ENCODE results near the gene KRTAP5-8. TPM values are rescaled to one million over a fixed set of nuclear protein-coding genes. Genes with fewer than 3 reads are reported as not detected.

The KRTAP5-8 gene
- total and polyA plus RNA-seq, 2 experiments from 2014 or later = not detected

GRCh38 chr11:71499546-71499945 is 38.3 kb upstream of the KRTAP5-8 start:
- no peaks in the 10 kb centered on the region for H3K79me2 ChIP-seq (replicated peaks; ENCODE audit: insufficient read depth)
- Mint-ChIP-seq H3K4me1 (peaks cover 4% of the 10 kb centered on the region; the same call in 2 of the 3 replicates), H3K27me3 (ENCODE audit: insufficient read depth, low read depth, poor library complexity) (peaks cover 6% of the 10 kb centered on the region), H3K9me3 (0 out of 3 replicates have a peak, but pooled peaks cover 3% of the 10 kb centered on the region), H3K4me3 (no peak overlapping the region), H3K36me3 (ENCODE audit: low read depth) (peaks cover 41% of the 10 kb centered on the region), H3K27ac (no peak overlapping the region)
- no peaks in the 10 kb centered on the region for H3K4me1 ChIP-seq (ENCODE audit: insufficient read depth)
- no peak for TF ChIP-seq POLR2AphosphoS5 (IDR thresholded peaks at IDR 0.05; ENCODE audit: low read depth)
- no peak for TF ChIP-seq EZH2 (IDR thresholded peaks at IDR 0.05; ENCODE audit: low read depth, unreplicated experiment)
- TF ChIP-seq NANOG (IDR thresholded peaks at IDR 0.05; ENCODE audit: borderline replicate concordance) = no peak
- no peak for TF ChIP-seq JUNB (IDR thresholded peaks at IDR 0.05; ENCODE audit: unreplicated experiment)
- no peak for TF ChIP-seq CREB1 (CRISPR knock-in tag; IDR thresholded peaks at IDR 0.05; ENCODE audit: low read depth)
- TF ChIP-seq ZNF114 (CRISPR knock-in tag; IDR thresholded peaks at IDR 0.05) = no peak
- no peak for TF ChIP-seq ZNF462 (CRISPR knock-in tag; IDR thresholded peaks at IDR 0.05)
- no peak for TF ChIP-seq ETS1 (IDR thresholded peaks at IDR 0.05)
- TF ChIP-seq EZH2phosphoT487 (IDR thresholded peaks at IDR 0.05; ENCODE audit: unreplicated experiment) = no peak
- TF ChIP-seq ZNF331 (CRISPR knock-in tag; IDR thresholded peaks at IDR 0.05; ENCODE audit: low read depth) = no peak
- TF ChIP-seq REST (IDR thresholded peaks at IDR 0.05; ENCODE audit: unreplicated experiment) = no peak
- TF ChIP-seq STAT1 (IDR thresholded peaks at IDR 0.05; ENCODE audit: unreplicated experiment) = no peak
- no peak for TF ChIP-seq CTCF (conservative IDR thresholded peaks at IDR 0.05; ENCODE audit: low read depth in 2 of 2)
- no peak overlapping the region for H3K4me2 ChIP-seq
- no peaks in the 10 kb centered on the region for H3K9me2 ChIP-seq (ENCODE audit: insufficient read depth)
- H4K20me1 ChIP-seq (replicated peaks; ENCODE audit: insufficient read depth) = no peaks in the 10 kb centered on the region; the same call in 1 of the 2 replicates
- no peak overlapping the region for H2AFZ ChIP-seq
- H3K36me3 ChIP-seq (ENCODE audit: insufficient read depth) = peaks cover 8% of the 10 kb centered on the region; the same call in 1 of the 2 replicates
- H3F3A ChIP-seq (replicated peaks; ENCODE audit: low read depth) = no peaks in the 10 kb centered on the region
- H3K27ac ChIP-seq (ENCODE audit: low read depth) = no peak overlapping the region
- H3K4me3 ChIP-seq = no peak overlapping the region
- DNase-seq (ENCODE audit: low spot score) (no peak), ATAC-seq (no peak)
- no peaks in the 10 kb centered on the region for H3K27me3 ChIP-seq (ENCODE audit: insufficient read depth)
